PC-3 (cell line): Measurements from ENCODE around the gene DDAH2. TPM values are rescaled to one million over a fixed set of nuclear protein-coding genes. Genes with fewer than 3 reads are reported as not detected.
A peak's percentile ranks its signal among the peaks of the same experiment; 100 is the strongest.

Experiments used
- ATAC-seq: fragments of 200-7000 bp; cut with Tn5 transposase; 2 replicates; pipeline ENCODE4 v1.9.1; 2020; ENCODE audit warnings: mild to moderate bottlenecking, moderate library complexity
- BruUV-seq: library from RNA; stranded (reverse); fragments of 400-500 nt; replicated peaks from 2 replicates; lab custom pipeline; 2021; lab: Mats Ljungman, UMichigan
- CTCF ChIA-PET: fragments of 300-600 bp; sonication (Branson Sonifier 250); formaldehyde crosslinking; loops from one replicate; lab custom pipeline; 2022; ENCODE audit warnings: antibody characterized with exemption; lab: Charles Lee
- POLR2A ChIA-PET: fragments of 300-600 bp; sonication (Branson Sonifier 250); formaldehyde crosslinking; loops from one replicate; lab custom pipeline; 2022; ENCODE audit warnings: antibody characterized with exemption; ENCODE audit not compliant: unreplicated experiment; lab: Charles Lee
- DNase-seq: peaks from one replicate; pipeline ENCODE4 v3.0.0-alpha.2; 2015
- H2AFZ ChIP-seq: fragments of 300-600 bp; sonication (generic); 2 replicates; pipeline ENCODE4 v1.6.0; 2016; ENCODE audit warnings: antibody characterized with exemption, low read length
- H3F3A ChIP-seq: fragments of 300-600 bp; sonication (generic); one replicate; pipeline ENCODE4 v1.6.0; 2017; ENCODE audit warnings: antibody characterized with exemption, low read length, control low read depth, mild to moderate bottlenecking; ENCODE audit not compliant: unreplicated experiment
- H3K27ac ChIP-seq: fragments of 300-600 bp; sonication (generic); 2 replicates; pipeline ENCODE4 v1.5.1; 2016; ENCODE audit warnings: mild to moderate bottlenecking, low read length
- H3K27me3 ChIP-seq: fragments of 300-600 bp; sonication (generic); 2 replicates; pipeline ENCODE4 v1.6.1; 2016; ENCODE audit warnings: low read length, mixed read lengths
- H3K36me3 ChIP-seq: fragments of 300-600 bp; sonication (generic); 2 replicates; pipeline ENCODE4 v1.6.1; 2016; ENCODE audit warnings: low read depth, mixed run types, low read length, mixed read lengths
- H3K4me1 ChIP-seq: fragments of 300-600 bp; sonication (generic); 2 replicates; pipeline ENCODE4 v1.5.1; 2016; ENCODE audit warnings: low read length; ENCODE audit not compliant: insufficient read depth
- H3K4me2 ChIP-seq: fragments of 300-600 bp; sonication (generic); 2 replicates; pipeline ENCODE4 v1.6.0; 2016; ENCODE audit warnings: low read length
- H3K4me3 ChIP-seq: fragments of 300-600 bp; sonication (generic); 2 replicates; pipeline ENCODE4 v1.5.1; 2016; ENCODE audit warnings: mild to moderate bottlenecking, low read length, mixed read lengths
- H3K79me2 ChIP-seq: fragments of 300-600 bp; sonication (generic); 2 replicates; pipeline ENCODE4 v1.6.1; 2017; ENCODE audit warnings: low read length, mixed read lengths
- H3K9ac ChIP-seq: fragments of 300-600 bp; sonication (generic); 2 replicates; pipeline ENCODE4 v1.6.0; 2016; ENCODE audit warnings: mild to moderate bottlenecking, low read length
- H3K9me2 ChIP-seq: fragments of 300-600 bp; sonication (generic); replicated peaks from 2 replicates; pipeline ENCODE4 v1.6.1; 2016; ENCODE audit warnings: mixed run types, low read length, mixed read lengths
- H3K9me3 ChIP-seq: fragments of 300-600 bp; sonication (generic); 2 replicates; pipeline ENCODE4 v1.6.1; 2016; ENCODE audit warnings: low read length, mixed read lengths
- H4K20me1 ChIP-seq: fragments of 300-600 bp; sonication (generic); 2 replicates; pipeline ENCODE4 v1.6.1; 2016; ENCODE audit warnings: low read length, mixed read lengths
- EZH2 ChIP-seq: fragments of 300-600 bp; sonication (generic); IDR thresholded peaks from one replicate; pipeline ENCODE4 v1.6.1; 2017; ENCODE audit warnings: antibody characterized with exemption, mild to moderate bottlenecking, low read length; ENCODE audit not compliant: unreplicated experiment
- EZH2phosphoT487 ChIP-seq: fragments of 300-600 bp; sonication (generic); IDR thresholded peaks from 2 replicates; pipeline ENCODE4 v1.6.1; 2018; ENCODE audit warnings: mild to moderate bottlenecking, antibody characterized with exemption, low read length, borderline replicate concordance
- intact Hi-C: fragments of 100-400 bp; cut with micrococcal nuclease; formaldehyde crosslinking; loops from 2 replicates; pipeline ENCODE4 v1.9.0; 2023
- total RNA-seq: library from RNA; depleted of rRNA; stranded (reverse); fragments of >200 nt; gene quantifications from 2 replicates; pipeline ENCODE4 v1.2.3, GENCODE V29; 2014
- TF ChIP-seq, protein P1 (sequence below): fragments of 300-600 bp; sonication (generic); conservative IDR thresholded peaks from 2 replicates; pipeline ENCODE4 v1.5.1; 2017; ENCODE audit warnings: antibody characterized with exemption, low read depth, mild to moderate bottlenecking, low read length

DDAH2 gene
- total RNA-seq, 1 experiment from 2014 or later = 65.5 TPM

GRCh38 chr6:31702819-31703716, 26.0 kb downstream of the DDAH2 start, which contains the start of gene ABHD16A:
TSS of gene ABHD16A (minus strand) at chr6:31703324. CDS start at chr6:31703281, 43 bp downstream.
- CTCF ChIA-PET = no interaction called here
- intact Hi-C loops = no loop called here
- peak; percentile 94 for ATAC-seq
- Histone ChIP-seq H2AFZ (peak within 1 kb of the TSS; percentile 87), H3K9me3 (no peaks in the 10 kb centered on the region), H3K27ac (peak within 1 kb of the TSS; percentile 71), H3K4me2 (peak within 1 kb of the TSS; percentile 95), H3K27me3 (no peaks in the 10 kb centered on the region), H3K9me2 (no peaks in the 10 kb centered on the region), H3K4me3 (peak within 1 kb of the TSS; percentile 85), H3K4me1 (peaks cover 10% of the 10 kb centered on the region), H3K36me3 (no peaks in the 10 kb centered on the region), H3K79me2 (peaks cover 25% of the 10 kb centered on the region), H3F3A (no peaks in the 10 kb centered on the region), H3K9ac (peak within 1 kb of the TSS; percentile 86), H4K20me1 (no peaks in the 10 kb centered on the region)
- BruUV-seq = TSS peak; percentile 95
- DNase-seq = peak; percentile 98
- no peak for TF ChIP-seq EZH2
- TF ChIP-seq, protein P1, sequence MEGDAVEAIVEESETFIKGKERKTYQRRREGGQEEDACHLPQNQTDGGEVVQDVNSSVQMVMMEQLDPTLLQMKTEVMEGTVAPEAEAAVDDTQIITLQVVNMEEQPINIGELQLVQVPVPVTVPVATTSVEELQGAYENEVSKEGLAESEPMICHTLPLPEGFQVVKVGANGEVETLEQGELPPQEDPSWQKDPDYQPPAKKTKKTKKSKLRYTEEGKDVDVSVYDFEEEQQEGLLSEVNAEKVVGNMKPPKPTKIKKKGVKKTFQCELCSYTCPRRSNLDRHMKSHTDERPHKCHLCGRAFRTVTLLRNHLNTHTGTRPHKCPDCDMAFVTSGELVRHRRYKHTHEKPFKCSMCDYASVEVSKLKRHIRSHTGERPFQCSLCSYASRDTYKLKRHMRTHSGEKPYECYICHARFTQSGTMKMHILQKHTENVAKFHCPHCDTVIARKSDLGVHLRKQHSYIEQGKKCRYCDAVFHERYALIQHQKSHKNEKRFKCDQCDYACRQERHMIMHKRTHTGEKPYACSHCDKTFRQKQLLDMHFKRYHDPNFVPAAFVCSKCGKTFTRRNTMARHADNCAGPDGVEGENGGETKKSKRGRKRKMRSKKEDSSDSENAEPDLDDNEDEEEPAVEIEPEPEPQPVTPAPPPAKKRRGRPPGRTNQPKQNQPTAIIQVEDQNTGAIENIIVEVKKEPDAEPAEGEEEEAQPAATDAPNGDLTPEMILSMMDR = no peak
- TF ChIP-seq EZH2phosphoT487 = no peak
- POLR2A ChIA-PET = interaction anchor here (0.6 to 0.7 kb wide), 2 partner anchors 19 to 124 kb away, joined by 6 to 8 read pairs; partner anchors contain the start of gene HSPA1B

- BruUV-seq = no TSS peak
- POLR2A ChIA-PET = interaction anchor here (0.6 kb wide), 1 partner anchor 23 kb away, joined by 21 read pairs; no protein-coding TSS in a partner anchor
- TF ChIP-seq EZH2 = no peak
- TF ChIP-seq, protein P1 = no peak
- TF ChIP-seq EZH2phosphoT487 = no peak
- no peaks in the 10 kb centered on the region for H3K9me3 ChIP-seq
- CTCF ChIA-PET = no interaction called here
- peak overlapping the region; percentile 87 for H2AFZ ChIP-seq
- no peaks in the 10 kb centered on the region for H4K20me1 ChIP-seq
- H3K4me3 ChIP-seq = peak overlapping the region; percentile 85
- no peaks in the 10 kb centered on the region for H3K36me3 ChIP-seq
- H3K9ac ChIP-seq = peak overlapping the region; percentile 86
- no peaks in the 10 kb centered on the region for H3K9me2 ChIP-seq
- no peaks in the 10 kb centered on the region for H3F3A ChIP-seq
- peaks cover 10% of the 10 kb centered on the region for H3K4me1 ChIP-seq
- H3K79me2 ChIP-seq = peaks cover 25% of the 10 kb centered on the region
- no peaks in the 10 kb centered on the region for H3K27me3 ChIP-seq
- H3K4me2 ChIP-seq = peak overlapping the region; percentile 95
- peak; percentile 23 for ATAC-seq
- H3K27ac ChIP-seq = peak overlapping the region; percentile 71
- intact Hi-C loops = no loop called here
- DNase-seq = peak; percentile 8
Measured at GRCh38 chr6:31702405-31702818, 26.7 kb downstream of the DDAH2 start.
